DOHH2 (cell line): ENCODE measurements around the gene PAPSS2.

Source experiments
- H3F3A ChIP-seq: fragments of 200-600 bp; sonication (generic), shearing (Covaris generic); 2 replicates; pipeline ENCODE4 v1.6.0; 2016; ENCODE audit warnings: antibody characterized with exemption, mild to moderate bottlenecking; ENCODE audit not compliant: control insufficient read depth, insufficient read depth
- H3K27ac ChIP-seq: fragments of 200-600 bp; sonication (generic); 2 replicates; pipeline ENCODE4 v1.5.1; 2014; ENCODE audit warnings: low read depth, mild to moderate bottlenecking, low read length, moderate library complexity
- H3K27me3 ChIP-seq: fragments of 200-600 bp; sonication (generic); 2 replicates; pipeline ENCODE4 v1.6.1; 2014; ENCODE audit warnings: mild to moderate bottlenecking, low read length, mixed read lengths; ENCODE audit not compliant: control insufficient read depth
- H3K36me3 ChIP-seq: fragments of 200-600 bp; sonication (generic); 2 replicates; pipeline ENCODE4 v1.6.1; 2014; ENCODE audit warnings: mild to moderate bottlenecking, low read length, moderate library complexity, mixed read lengths; ENCODE audit not compliant: control insufficient read depth
- H3K4me1 ChIP-seq: fragments of 200-600 bp; sonication (generic); 2 replicates; pipeline ENCODE4 v1.6.1; 2014; ENCODE audit warnings: mild to moderate bottlenecking, low read length, mixed read lengths; ENCODE audit not compliant: control insufficient read depth
- H3K4me2 ChIP-seq: fragments of 200-600 bp; sonication (generic); 2 replicates; pipeline ENCODE4 v1.6.0; 2014; ENCODE audit warnings: mild to moderate bottlenecking, low read length, moderate library complexity
- H3K4me3 ChIP-seq: fragments of 200-600 bp; sonication (generic); 2 replicates; pipeline ENCODE4 v1.5.1; 2014; ENCODE audit warnings: mild to moderate bottlenecking, low read length, mixed read lengths
- H3K79me2 ChIP-seq: fragments of 200-600 bp; sonication (generic); 2 replicates; pipeline ENCODE4 v1.6.1; 2014; ENCODE audit warnings: mild to moderate bottlenecking, low read length, mixed read lengths; ENCODE audit not compliant: control insufficient read depth
- H3K9me2 ChIP-seq: fragments of 200-600 bp; sonication (generic); replicated peaks from 2 replicates; pipeline ENCODE4 v1.6.1; 2014; ENCODE audit warnings: mild to moderate bottlenecking, low read length, mixed read lengths; ENCODE audit not compliant: control insufficient read depth
- H3K9me3 ChIP-seq: fragments of 200-600 bp; sonication (generic); 2 replicates; pipeline ENCODE4 v1.6.1; 2014; ENCODE audit warnings: antibody characterized with exemption, low read length, mixed read lengths; ENCODE audit not compliant: control insufficient read depth, insufficient read depth
- H4K20me1 ChIP-seq: fragments of 200-600 bp; sonication (generic); 2 replicates; pipeline ENCODE4 v1.6.0; 2014; ENCODE audit warnings: low read depth, mild to moderate bottlenecking, antibody characterized with exemption, low read length, moderate library complexity; ENCODE audit not compliant: control insufficient read depth, insufficient read depth
- EZH2phosphoT487 ChIP-seq: fragments of 200-600 bp; sonication (generic); IDR thresholded peaks from 2 replicates; pipeline ENCODE4 v1.6.1; 2017; ENCODE audit warnings: borderline replicate concordance, mild to moderate bottlenecking, antibody characterized with exemption, low read length, moderate library complexity, mixed read lengths
- TF ChIP-seq, protein P1 (sequence below): fragments of 200-600 bp; sonication (generic); IDR thresholded peaks from one replicate; pipeline ENCODE4 v1.5.1; 2014; ENCODE audit warnings: antibody characterized with exemption, mild to moderate bottlenecking, low read depth, low read length; ENCODE audit not compliant: poor library complexity, severe bottlenecking

PAPSS2 gene

DNA sequence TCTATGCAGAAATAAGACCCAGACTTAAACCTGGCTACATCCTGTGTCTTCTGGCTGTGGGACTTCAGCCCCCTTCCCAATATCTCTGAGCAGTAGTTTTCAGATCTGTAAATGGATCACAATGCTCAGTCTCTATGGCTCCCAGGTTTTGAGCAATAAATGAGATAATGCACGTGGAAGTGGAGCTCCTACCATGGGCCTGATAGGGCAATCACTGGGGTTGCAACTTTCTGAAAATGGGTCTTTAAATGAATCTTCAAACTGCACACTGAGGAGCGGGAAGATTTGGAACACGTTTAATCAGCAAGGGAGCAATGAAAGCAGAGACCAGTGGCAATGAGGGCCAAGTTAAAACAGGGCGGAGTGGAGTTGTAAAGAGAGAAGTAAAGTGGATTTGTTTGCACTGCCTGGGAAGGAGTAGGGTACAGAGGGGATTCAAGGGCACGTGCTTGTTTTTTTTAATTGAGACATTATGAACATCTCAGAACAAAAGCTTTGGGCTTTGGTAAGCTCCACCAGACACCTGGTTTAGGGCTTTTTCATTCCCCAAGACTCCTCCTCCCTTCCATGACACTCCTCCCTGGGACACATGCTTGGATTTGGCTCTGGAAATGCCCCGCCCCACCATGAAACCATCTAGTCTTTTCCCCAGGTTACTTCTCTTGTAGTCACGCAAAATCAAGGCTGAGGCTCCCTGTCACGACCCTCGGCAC, 42.7 kb downstream of the PAPSS2 start:
- Histone ChIP-seq H3F3A (no peaks in the 10 kb centered on the region), H3K9me2 (no peaks in the 10 kb centered on the region), H3K9me3 (no peaks in the 10 kb centered on the region), H3K79me2 (no peaks in the 10 kb centered on the region), H3K4me3 (no peak overlapping the region), H3K27ac (no peak overlapping the region), H3K36me3 (no peaks in the 10 kb centered on the region), H3K4me1 (no peaks in the 10 kb centered on the region), H4K20me1 (no peaks in the 10 kb centered on the region), H3K4me2 (no peak overlapping the region), H3K27me3 (peaks cover 3% of the 10 kb centered on the region)
- TF ChIP-seq, protein P1, sequence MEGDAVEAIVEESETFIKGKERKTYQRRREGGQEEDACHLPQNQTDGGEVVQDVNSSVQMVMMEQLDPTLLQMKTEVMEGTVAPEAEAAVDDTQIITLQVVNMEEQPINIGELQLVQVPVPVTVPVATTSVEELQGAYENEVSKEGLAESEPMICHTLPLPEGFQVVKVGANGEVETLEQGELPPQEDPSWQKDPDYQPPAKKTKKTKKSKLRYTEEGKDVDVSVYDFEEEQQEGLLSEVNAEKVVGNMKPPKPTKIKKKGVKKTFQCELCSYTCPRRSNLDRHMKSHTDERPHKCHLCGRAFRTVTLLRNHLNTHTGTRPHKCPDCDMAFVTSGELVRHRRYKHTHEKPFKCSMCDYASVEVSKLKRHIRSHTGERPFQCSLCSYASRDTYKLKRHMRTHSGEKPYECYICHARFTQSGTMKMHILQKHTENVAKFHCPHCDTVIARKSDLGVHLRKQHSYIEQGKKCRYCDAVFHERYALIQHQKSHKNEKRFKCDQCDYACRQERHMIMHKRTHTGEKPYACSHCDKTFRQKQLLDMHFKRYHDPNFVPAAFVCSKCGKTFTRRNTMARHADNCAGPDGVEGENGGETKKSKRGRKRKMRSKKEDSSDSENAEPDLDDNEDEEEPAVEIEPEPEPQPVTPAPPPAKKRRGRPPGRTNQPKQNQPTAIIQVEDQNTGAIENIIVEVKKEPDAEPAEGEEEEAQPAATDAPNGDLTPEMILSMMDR, result no peak
- no peak for TF ChIP-seq EZH2phosphoT487

DNA sequence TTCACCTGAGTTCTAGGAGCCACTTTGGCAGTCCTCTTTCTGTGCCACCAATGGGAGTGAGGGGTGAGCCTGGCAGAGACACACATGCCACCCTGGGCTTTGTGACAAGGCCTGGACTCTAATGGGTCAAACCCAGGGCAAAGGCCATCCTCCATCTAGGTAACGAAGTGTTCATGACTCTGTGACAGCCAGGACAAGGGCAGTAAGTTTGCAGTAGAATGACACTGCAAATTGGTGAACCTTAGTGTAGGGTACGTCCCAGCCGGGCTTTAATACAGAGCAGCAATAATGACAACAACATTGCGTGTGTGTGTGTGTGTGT, 43.3 kb downstream of the PAPSS2 start:
- H3K27me3 ChIP-seq, result peaks cover 3% of the 10 kb centered on the region
- H3K4me2 ChIP-seq, result no peak overlapping the region
- H4K20me1 ChIP-seq, result no peaks in the 10 kb centered on the region
- TF ChIP-seq, protein P1, result no peak
- H3K4me1 ChIP-seq, result no peaks in the 10 kb centered on the region
- no peaks in the 10 kb centered on the region for H3K79me2 ChIP-seq
- no peaks in the 10 kb centered on the region for H3K9me3 ChIP-seq
- no peak overlapping the region for H3K4me3 ChIP-seq
- no peaks in the 10 kb centered on the region for H3K9me2 ChIP-seq
- no peak overlapping the region for H3K27ac ChIP-seq
- H3K36me3 ChIP-seq, result no peaks in the 10 kb centered on the region
- no peaks in the 10 kb centered on the region for H3F3A ChIP-seq

DNA sequence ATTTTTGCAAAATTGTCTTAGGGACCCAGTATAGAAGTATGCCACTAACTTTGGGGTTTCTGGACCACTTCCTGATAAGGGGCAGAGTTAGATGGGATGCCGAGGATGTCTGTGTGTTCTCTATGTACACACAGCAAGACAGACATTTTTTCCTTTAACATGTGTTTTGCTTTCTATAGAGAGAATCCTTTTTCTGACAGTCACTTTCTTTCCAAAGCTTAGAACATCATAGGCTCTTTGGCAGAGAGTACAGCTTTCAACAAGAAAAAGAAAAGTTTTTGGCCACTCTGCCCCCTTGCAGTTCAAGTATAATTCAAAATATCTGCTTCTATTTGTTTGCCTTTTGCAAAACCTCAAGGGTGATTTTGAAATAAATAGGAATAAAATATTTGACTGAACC, 44.1 kb downstream of the PAPSS2 start:
- no peak overlapping the region for H3K27ac ChIP-seq
- no peak overlapping the region for H3K4me2 ChIP-seq
- no peaks in the 10 kb centered on the region for H3K79me2 ChIP-seq
- no peaks in the 10 kb centered on the region for H3K9me3 ChIP-seq
- TF ChIP-seq EZH2phosphoT487, result no peak
- TF ChIP-seq, protein P1, result no peak
- no peaks in the 10 kb centered on the region for H3F3A ChIP-seq
- no peaks in the 10 kb centered on the region for H3K36me3 ChIP-seq
- no peak overlapping the region for H3K4me3 ChIP-seq
- H3K9me2 ChIP-seq, result no peaks in the 10 kb centered on the region
- no peaks in the 10 kb centered on the region for H3K4me1 ChIP-seq
- no peaks in the 10 kb centered on the region for H4K20me1 ChIP-seq
- H3K27me3 ChIP-seq, result peaks cover 2% of the 10 kb centered on the region

DNA sequence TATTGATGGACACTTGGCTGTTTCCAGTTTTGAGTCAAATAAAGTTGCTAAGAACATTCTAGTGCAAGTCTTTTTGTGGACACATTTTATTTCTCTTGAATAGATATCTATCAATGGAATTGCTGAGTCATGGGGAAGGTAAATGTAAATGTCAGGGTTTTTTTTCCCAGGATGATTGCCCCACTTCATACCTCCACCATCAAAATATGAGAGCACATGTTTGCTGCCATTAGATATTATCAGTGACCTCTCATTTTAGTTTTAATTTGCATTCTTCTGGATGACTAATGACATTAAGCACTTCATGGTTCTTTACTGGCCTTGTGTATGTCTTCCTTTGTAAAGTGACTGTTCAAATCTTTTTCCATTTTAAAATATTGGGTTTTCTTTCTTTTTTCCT, 45.7 kb downstream of the PAPSS2 start:
- no peaks in the 10 kb centered on the region for H3K36me3 ChIP-seq
- H3K4me3 ChIP-seq, result no peak overlapping the region
- no peaks in the 10 kb centered on the region for H3K4me1 ChIP-seq
- H3K9me2 ChIP-seq, result no peaks in the 10 kb centered on the region
- no peaks in the 10 kb centered on the region for H3K79me2 ChIP-seq
- no peak overlapping the region for H3K4me2 ChIP-seq
- H4K20me1 ChIP-seq, result no peaks in the 10 kb centered on the region
- H3K27me3 ChIP-seq, result peaks cover 2% of the 10 kb centered on the region; the same call in 1 of the 2 replicates
- H3K9me3 ChIP-seq, result no peaks in the 10 kb centered on the region
- H3K27ac ChIP-seq, result no peak overlapping the region
- H3F3A ChIP-seq, result no peaks in the 10 kb centered on the region
- TF ChIP-seq EZH2phosphoT487, result no peak
- TF ChIP-seq, protein P1, result no peak
